Breast epithelium (tissue), 4 donors: ENCODE data around the gene CHDH. TPM values are rescaled to one million over a fixed set of nuclear protein-coding genes. Genes with fewer than 3 reads are reported as not detected.
A peak's percentile ranks its signal among the peaks of the same experiment; 100 is the strongest.

Experiments
- DNase-seq, 2 donors: peaks; one replicate each; pipeline ENCODE4 v3.0.0-alpha.2; 2019; ENCODE audit warnings: low spot score in 2 of 2
- H3K27ac ChIP-seq, 2 donors: fragments of 200-600 bp; sonication (generic) in 1 of 2; one replicate each; pipeline ENCODE4 v1.5.1; 2016 to 2019; ENCODE audit warnings: mild to moderate bottlenecking in 1 of 2
- H3K27me3 ChIP-seq, 2 donors: fragments of 200-600 bp; sonication (generic) in 1 of 2; one replicate each; pipeline versions ENCODE4 v1.5.1 to v1.6.0; 2017 to 2019; ENCODE audit warnings: control low read depth in 1 of 2, mild to moderate bottlenecking in 1 of 2
- H3K36me3 ChIP-seq: fragments of 200-600 bp; one replicate; pipeline ENCODE4 v1.5.1; 2019
- H3K4me1 ChIP-seq, 2 donors: fragments of 200-600 bp; sonication (generic); one replicate each; pipeline ENCODE4 v1.5.1; 2016 to 2019; ENCODE audit warnings: control low read depth in 1 of 2
- H3K4me3 ChIP-seq, 3 donors: fragments of 200-600 bp; sonication (generic); 1 replicate in 2 of 3; 2 replicates in 1 of 3; pipeline ENCODE4 v1.5.1; 2016 to 2019; ENCODE audit warnings: mild to moderate bottlenecking in 3 of 3, moderate library complexity in 2 of 3
- H3K9me3 ChIP-seq, 2 donors: fragments of 200-600 bp; sonication (generic) in 1 of 2; one replicate each; pipeline ENCODE4 v1.5.1; 2016 to 2019; ENCODE audit warnings: control low read depth in 1 of 2
- CTCF ChIP-seq, 3 donors: fragments of 450-650 bp; IDR thresholded peaks; one replicate each; pipeline ENCODE4 v1.5.1; 2016 to 2017; ENCODE audit warnings: antibody characterized with exemption in 3 of 3, mild to moderate bottlenecking in 3 of 3, moderate library complexity in 3 of 3
- POLR2A ChIP-seq: fragments of 450-650 bp; IDR thresholded peaks from one replicate; pipeline ENCODE4 v1.6.1; 2016; ENCODE audit warnings: antibody characterized with exemption, mild to moderate bottlenecking, moderate library complexity
- POLR2AphosphoS5 ChIP-seq, 3 donors: sonication (generic); formaldehyde crosslinking; IDR thresholded peaks; one replicate each; pipeline ENCODE4 v1.6.1; 2017; ENCODE audit warnings: antibody characterized with exemption in 3 of 3
- intact Hi-C: fragments of 100-400 bp; cut with DNase I; formaldehyde crosslinking; loops from one replicate; pipeline ENCODE4 v1.15.1; 2023; ENCODE audit warnings: low total_unique reads
- total RNA-seq, 3 donors: library from RNA; depleted of rRNA; stranded (reverse); fragments of >200 nt; gene quantifications; one replicate each; pipeline ENCODE4 v1.1.0, GENCODE V29; 2016

CHDH gene
- total RNA-seq, 3 donors from 2014 or later = 2.9 to 67.0 (median 27.9) TPM

- Histone ChIP-seq H3K36me3 (no peaks in the 10 kb centered on the region), H3K27ac (no peak overlapping the region), H3K9me3 (no peaks in the 10 kb centered on the region), H3K4me1 (peaks cover 0 to 3% of the 10 kb centered on the region in 2 donors), H3K27me3 (no peaks in the 10 kb centered on the region), H3K4me3 (no peak overlapping the region)
- no peak for TF ChIP-seq POLR2AphosphoS5 (IDR thresholded peaks at IDR 0.05)
- TF ChIP-seq POLR2A = no peak
- no peak for TF ChIP-seq CTCF (IDR thresholded peaks at IDR 0.05)
- intact Hi-C loops = no loop called here
- no peak for DNase-seq
Observed at GRCh38 chr3:53775018-53775417, 71.2 kb downstream of the CHDH start.

- Histone ChIP-seq H3K27me3 (no peaks in the 10 kb centered on the region), H3K4me3 (no peak overlapping the region), H3K27ac (peak overlapping the region in 1 of 2 donors; percentile 8), H3K36me3 (no peaks in the 10 kb centered on the region), H3K4me1 (peaks cover 0 to 3% of the 10 kb centered on the region in 2 donors), H3K9me3 (no peaks in the 10 kb centered on the region)
- TF ChIP-seq POLR2A (no peak), CTCF (IDR thresholded peaks at IDR 0.05) (no peak), POLR2AphosphoS5 (IDR thresholded peaks at IDR 0.05) (no peak)
- no peak for DNase-seq
- intact Hi-C loops = no loop called here
Observed at GRCh38 chr3:53774414-53774813, 71.8 kb downstream of the CHDH start.

- DNase-seq = peak in 1 of 2 donors; percentile 25
Observed at GRCh38 chr3:53773611-53774368, 72.4 kb downstream of the CHDH start.

GRCh38 chr3:53773021-53773436 lies 73.2 kb downstream of the CHDH start:
- intact Hi-C loops = no loop called here
- no peaks in the 10 kb centered on the region for H3K9me3 ChIP-seq
- H3K36me3 ChIP-seq = no peaks in the 10 kb centered on the region
- peak overlapping the region in 1 of 2 donors; percentile 72 for H3K27ac ChIP-seq
- H3K4me3 ChIP-seq = no peak overlapping the region
- peaks cover 0 to 3% of the 10 kb centered on the region in 2 donors for H3K4me1 ChIP-seq
- H3K27me3 ChIP-seq = no peaks in the 10 kb centered on the region
- DNase-seq = no peak
- TF ChIP-seq POLR2A (no peak), POLR2AphosphoS5 (IDR thresholded peaks at IDR 0.05) (no peak), CTCF (IDR thresholded peaks at IDR 0.05) (no peak)

More at GRCh38 chr3:53773611-53774368, 72.4 kb downstream of the CHDH start:
- Histone ChIP-seq H3K27me3 (no peaks in the 10 kb centered on the region), H3K4me1 (peaks cover 0 to 3% of the 10 kb centered on the region in 2 donors), H3K36me3 (no peaks in the 10 kb centered on the region), H3K4me3 (no peak overlapping the region), H3K9me3 (no peaks in the 10 kb centered on the region), H3K27ac (peak overlapping the region in 1 of 2 donors; percentile 8)
- no peak for TF ChIP-seq POLR2A
- no peak for TF ChIP-seq POLR2AphosphoS5 (IDR thresholded peaks at IDR 0.05)
- TF ChIP-seq CTCF (IDR thresholded peaks at IDR 0.05) = no peak
- intact Hi-C loops = no loop called here

GRCh38 chr3:53772562-53772961 lies 73.7 kb downstream of the CHDH start:
- no peak overlapping the region for H3K4me3 ChIP-seq
- no peaks in the 10 kb centered on the region for H3K36me3 ChIP-seq
- no peaks in the 10 kb centered on the region for H3K9me3 ChIP-seq
- DNase-seq = no peak
- H3K27ac ChIP-seq = peak overlapping the region in 1 of 2 donors; percentile 72
- peaks cover 0 to 3% of the 10 kb centered on the region in 2 donors for H3K4me1 ChIP-seq
- intact Hi-C loops = no loop called here
- H3K27me3 ChIP-seq = no peaks in the 10 kb centered on the region
- no peak for TF ChIP-seq CTCF (IDR thresholded peaks at IDR 0.05)
- no peak for TF ChIP-seq POLR2AphosphoS5 (IDR thresholded peaks at IDR 0.05)
- TF ChIP-seq POLR2A = no peak
